ENCODE results near the gene THTPA.

Gene THTPA

GRCh38 chr14:23555882-23556699 is at the start of gene THTPA:
THTPA (plus strand) TSS chr14:23556271; CDS start chr14:23556758, 487 bp downstream.
- peak; percentile 89 for DNase-seq

GRCh38 chr14:23512156-23512555 is 43.9 kb upstream of the THTPA start:
- DNase-seq = peak; percentile 99

GRCh38 chr14:23513005-23513817 is 42.9 kb upstream of the THTPA start:
- peak; percentile 99 for DNase-seq

GRCh38 chr14:23513818-23514643 is 42.0 kb upstream of the THTPA start:
- DNase-seq = peak; percentile 99

GRCh38 chr14:23514644-23514957 is 41.5 kb upstream of the THTPA start:
- peak; percentile 100 for DNase-seq

- DNase-seq = no peak
Observed at GRCh38 chr14:23517650-23518326, 38.3 kb upstream of the THTPA start.

GRCh38 chr14:23518709-23519108 is 37.4 kb upstream of the THTPA start:
- DNase-seq = no peak

- DNase-seq = no peak
Observed at GRCh38 chr14:23520899-23521533, 35.1 kb upstream of the THTPA start.

- DNase-seq = no peak
Observed at GRCh38 chr14:23521785-23522640, 34.1 kb upstream of the THTPA start.

GRCh38 chr14:23522643-23523198 is 33.4 kb upstream of the THTPA start:
- DNase-seq = no peak

GRCh38 chr14:23523229-23524016 is 32.6 kb upstream of the THTPA start:
- DNase-seq = no peak

GRCh38 chr14:23524954-23525353 is 31.1 kb upstream of the THTPA start:
- no peak for DNase-seq

GRCh38 chr14:23525611-23526010 is 30.5 kb upstream of the THTPA start:
- no peak for DNase-seq

GRCh38 chr14:23528555-23528954 is 27.5 kb upstream of the THTPA start:
- DNase-seq = no peak

GRCh38 chr14:23529016-23529415 is 27.1 kb upstream of the THTPA start:
- no peak for DNase-seq

- peak; percentile 90 for DNase-seq
Observed at GRCh38 chr14:23530375-23531055, 25.6 kb upstream of the THTPA start.

GRCh38 chr14:23531391-23531790 is 24.7 kb upstream of the THTPA start:
- no peak for DNase-seq

- DNase-seq = no peak
Observed at GRCh38 chr14:23532658-23533057, 23.4 kb upstream of the THTPA start.
